ENCODE measurements around the gene CRACR2A. TPM values are rescaled to one million over a fixed set of nuclear protein-coding genes. Genes with fewer than 3 reads are reported as not detected.

The CRACR2A gene
- total and polyA plus RNA-seq, 10 of the 15 experiments (the other 5 are each of a cell fraction or from before 2014, with no cell fraction given), result 2.1 to 18.0 (median 13.2) TPM

- TF ChIP-seq NKRF (conservative IDR thresholded peaks at IDR 0.05) (no peak), ELK1 (IDR thresholded peaks at IDR 0.05; ENCODE audit: low read depth, low read length) (no peak), LARP7 (IDR thresholded peaks at IDR 0.05) (no peak), NFIC (IDR thresholded peaks at IDR 0.05; ENCODE audit: low read depth, low read length) (no peak), USF1 (IDR thresholded peaks at IDR 0.05; ENCODE audit: borderline replicate concordance, extremely low read length, insufficient read depth, low read depth, low read length) (no peak), CEBPB (IDR thresholded peaks at IDR 0.05; ENCODE audit: borderline replicate concordance in 1 of 2, low read depth in 2 of 2, low read length in 2 of 2) (no peak), NFYB (IDR thresholded peaks at IDR 0.05; ENCODE audit: insufficient read depth, low read depth, low read length) (no peak), ZBTB33 (IDR thresholded peaks at IDR 0.05) (no peak)
Measured at GRCh38 chr12:3751151-3752095, 1.5 kb downstream of the CRACR2A start (continued).

Measured in GM12878 (cell line).